ENCODE data around the gene ZNF599. TPM values are rescaled to one million over a fixed set of nuclear protein-coding genes. Genes with fewer than 3 reads are reported as not detected.

The ZNF599 gene
- total and polyA plus RNA-seq, 2 of the 13 experiments (the other 11 are each of a cell fraction or from before 2014, with no cell fraction given): 5.8 to 7.3 TPM

DNA sequence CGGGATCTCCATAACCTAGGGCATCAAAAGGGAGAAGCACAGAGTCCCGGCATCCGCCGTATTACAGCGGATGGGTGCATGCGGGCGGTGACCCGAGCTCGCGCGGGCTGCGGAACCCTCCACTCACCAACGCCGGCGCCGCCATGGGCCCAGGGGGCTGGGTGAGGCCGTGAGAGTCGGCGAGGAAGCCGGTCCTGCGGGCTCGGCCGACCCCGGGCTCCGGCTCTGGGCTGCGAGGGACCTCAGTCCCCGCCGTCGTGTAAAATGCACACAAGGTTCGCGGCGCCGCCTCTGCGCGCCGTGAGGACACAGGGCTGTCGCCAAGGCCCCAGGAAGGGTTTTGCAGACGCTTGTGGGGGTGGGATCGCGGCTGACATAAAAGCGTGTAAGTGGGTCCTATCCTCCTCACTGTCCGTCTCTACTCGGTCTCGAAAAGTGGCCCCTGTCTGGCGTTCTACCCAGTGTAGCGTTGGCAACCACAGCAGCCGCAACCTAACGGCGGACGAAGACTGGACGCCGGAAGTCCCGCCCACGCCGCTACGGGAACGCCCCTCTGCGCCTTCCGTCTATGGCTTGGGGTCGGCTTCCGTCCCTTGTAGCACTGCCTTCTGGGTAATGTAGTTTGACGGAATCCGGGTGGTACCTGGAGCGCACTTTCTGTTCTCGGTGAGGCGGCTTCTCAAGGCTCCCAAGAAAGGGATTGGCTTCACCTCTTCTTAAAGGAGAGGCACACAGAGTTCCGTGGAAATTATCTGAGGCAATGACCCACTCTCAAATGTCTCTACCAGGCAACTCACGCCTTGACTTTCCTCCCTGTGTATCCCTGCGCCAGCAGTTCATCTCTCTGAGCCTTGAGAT, at the start of gene ZNF599 (continued):
- TF ChIP-seq, protein P1, sequence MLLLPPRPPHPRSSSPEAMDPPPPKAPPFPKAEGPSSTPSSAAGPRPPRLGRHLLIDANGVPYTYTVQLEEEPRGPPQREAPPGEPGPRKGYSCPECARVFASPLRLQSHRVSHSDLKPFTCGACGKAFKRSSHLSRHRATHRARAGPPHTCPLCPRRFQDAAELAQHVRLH (CRISPR knock-in tag; IDR thresholded peaks at IDR 0.05; ENCODE audit: borderline replicate concordance, low read depth): 0 out of 2 replicates have a peak, but pooled peaks have one; percentile 46
- TF ChIP-seq ZNF256 (CRISPR knock-in tag; conservative IDR thresholded peaks at IDR 0.05) (no peak; the same call in 1 of the 2 replicates), HOXA9 (CRISPR knock-in tag; IDR thresholded peaks at IDR 0.05; ENCODE audit: borderline replicate concordance) (no peak), RFX1 (IDR thresholded peaks at IDR 0.05) (peak; percentile 67; the same call in 1 of the 2 replicates), MEIS1 (CRISPR knock-in tag; IDR thresholded peaks at IDR 0.05; ENCODE audit: borderline replicate concordance) (no peak; the same call in 1 of the 2 replicates), HOXA3 (CRISPR knock-in tag; IDR thresholded peaks at IDR 0.05) (peak; percentile 88), MAFK (conservative IDR thresholded peaks at IDR 0.05 in 1 of 2, IDR thresholded peaks at IDR 0.05 in 1 of 2; ENCODE audit: low read length in 2 of 2) (no peak), ZNF878 (CRISPR knock-in tag; IDR thresholded peaks at IDR 0.05) (peak; percentile 51; the same call in 1 of the 2 replicates), ZFX (CRISPR knock-in tag; IDR thresholded peaks at IDR 0.05; ENCODE audit: low read depth) (peak; percentile 84), ZNF772 (CRISPR knock-in tag; IDR thresholded peaks at IDR 0.05) (peak; percentile 67; the same call in 1 of the 2 replicates), ZNF709 (CRISPR knock-in tag; IDR thresholded peaks at IDR 0.05) (no peak), CCAR2 (optimal IDR thresholded peaks at IDR 0.05; ENCODE audit: low read depth, low read length) (no peak), JUNB (CRISPR knock-in tag; IDR thresholded peaks at IDR 0.05; ENCODE audit: borderline replicate concordance) (no peak), SRSF4 (IDR thresholded peaks at IDR 0.05; ENCODE audit: low read depth, low read length, poor library complexity, severe bottlenecking) (no peak), ZNF274 (CRISPR knock-in tag; IDR thresholded peaks at IDR 0.05) (peak; percentile 56; the same call in 1 of the 2 replicates), ADNP (CRISPR knock-in tag; IDR thresholded peaks at IDR 0.05) (no peak)
- TF ChIP-seq, protein P2, sequence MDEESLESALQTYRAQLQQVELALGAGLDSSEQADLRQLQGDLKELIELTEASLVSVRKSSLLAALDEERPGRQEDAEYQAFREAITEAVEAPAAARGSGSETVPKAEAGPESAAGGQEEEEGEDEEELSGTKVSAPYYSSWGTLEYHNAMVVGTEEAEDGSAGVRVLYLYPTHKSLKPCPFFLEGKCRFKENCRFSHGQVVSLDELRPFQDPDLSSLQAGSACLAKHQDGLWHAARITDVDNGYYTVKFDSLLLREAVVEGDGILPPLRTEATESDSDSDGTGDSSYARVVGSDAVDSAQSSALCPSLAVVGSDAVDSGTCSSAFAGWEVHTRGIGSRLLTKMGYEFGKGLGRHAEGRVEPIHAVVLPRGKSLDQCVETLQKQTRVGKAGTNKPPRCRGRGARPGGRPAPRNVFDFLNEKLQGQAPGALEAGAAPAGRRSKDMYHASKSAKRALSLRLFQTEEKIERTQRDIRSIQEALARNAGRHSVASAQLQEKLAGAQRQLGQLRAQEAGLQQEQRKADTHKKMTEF (CRISPR knock-in tag; IDR thresholded peaks at IDR 0.05): peak; percentile 49; the same call in 1 of the 2 replicates
- TF ChIP-seq, protein P3, sequence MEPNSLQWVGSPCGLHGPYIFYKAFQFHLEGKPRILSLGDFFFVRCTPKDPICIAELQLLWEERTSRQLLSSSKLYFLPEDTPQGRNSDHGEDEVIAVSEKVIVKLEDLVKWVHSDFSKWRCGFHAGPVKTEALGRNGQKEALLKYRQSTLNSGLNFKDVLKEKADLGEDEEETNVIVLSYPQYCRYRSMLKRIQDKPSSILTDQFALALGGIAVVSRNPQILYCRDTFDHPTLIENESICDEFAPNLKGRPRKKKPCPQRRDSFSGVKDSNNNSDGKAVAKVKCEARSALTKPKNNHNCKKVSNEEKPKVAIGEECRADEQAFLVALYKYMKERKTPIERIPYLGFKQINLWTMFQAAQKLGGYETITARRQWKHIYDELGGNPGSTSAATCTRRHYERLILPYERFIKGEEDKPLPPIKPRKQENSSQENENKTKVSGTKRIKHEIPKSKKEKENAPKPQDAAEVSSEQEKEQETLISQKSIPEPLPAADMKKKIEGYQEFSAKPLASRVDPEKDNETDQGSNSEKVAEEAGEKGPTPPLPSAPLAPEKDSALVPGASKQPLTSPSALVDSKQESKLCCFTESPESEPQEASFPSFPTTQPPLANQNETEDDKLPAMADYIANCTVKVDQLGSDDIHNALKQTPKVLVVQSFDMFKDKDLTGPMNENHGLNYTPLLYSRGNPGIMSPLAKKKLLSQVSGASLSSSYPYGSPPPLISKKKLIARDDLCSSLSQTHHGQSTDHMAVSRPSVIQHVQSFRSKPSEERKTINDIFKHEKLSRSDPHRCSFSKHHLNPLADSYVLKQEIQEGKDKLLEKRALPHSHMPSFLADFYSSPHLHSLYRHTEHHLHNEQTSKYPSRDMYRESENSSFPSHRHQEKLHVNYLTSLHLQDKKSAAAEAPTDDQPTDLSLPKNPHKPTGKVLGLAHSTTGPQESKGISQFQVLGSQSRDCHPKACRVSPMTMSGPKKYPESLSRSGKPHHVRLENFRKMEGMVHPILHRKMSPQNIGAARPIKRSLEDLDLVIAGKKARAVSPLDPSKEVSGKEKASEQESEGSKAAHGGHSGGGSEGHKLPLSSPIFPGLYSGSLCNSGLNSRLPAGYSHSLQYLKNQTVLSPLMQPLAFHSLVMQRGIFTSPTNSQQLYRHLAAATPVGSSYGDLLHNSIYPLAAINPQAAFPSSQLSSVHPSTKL (CRISPR knock-in tag; IDR thresholded peaks at IDR 0.05): no peak
- TF ChIP-seq, protein P4, sequence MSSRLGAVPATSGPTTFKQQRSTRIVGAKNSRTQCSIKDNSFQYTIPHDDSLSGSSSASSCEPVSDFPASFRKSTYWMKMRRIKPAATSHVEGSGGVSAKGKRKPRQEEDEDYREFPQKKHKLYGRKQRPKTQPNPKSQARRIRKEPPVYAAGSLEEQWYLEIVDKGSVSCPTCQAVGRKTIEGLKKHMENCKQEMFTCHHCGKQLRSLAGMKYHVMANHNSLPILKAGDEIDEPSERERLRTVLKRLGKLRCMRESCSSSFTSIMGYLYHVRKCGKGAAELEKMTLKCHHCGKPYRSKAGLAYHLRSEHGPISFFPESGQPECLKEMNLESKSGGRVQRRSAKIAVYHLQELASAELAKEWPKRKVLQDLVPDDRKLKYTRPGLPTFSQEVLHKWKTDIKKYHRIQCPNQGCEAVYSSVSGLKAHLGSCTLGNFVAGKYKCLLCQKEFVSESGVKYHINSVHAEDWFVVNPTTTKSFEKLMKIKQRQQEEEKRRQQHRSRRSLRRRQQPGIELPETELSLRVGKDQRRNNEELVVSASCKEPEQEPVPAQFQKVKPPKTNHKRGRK (CRISPR knock-in tag; IDR thresholded peaks at IDR 0.05): no peak
- TF ChIP-seq, protein P5, sequence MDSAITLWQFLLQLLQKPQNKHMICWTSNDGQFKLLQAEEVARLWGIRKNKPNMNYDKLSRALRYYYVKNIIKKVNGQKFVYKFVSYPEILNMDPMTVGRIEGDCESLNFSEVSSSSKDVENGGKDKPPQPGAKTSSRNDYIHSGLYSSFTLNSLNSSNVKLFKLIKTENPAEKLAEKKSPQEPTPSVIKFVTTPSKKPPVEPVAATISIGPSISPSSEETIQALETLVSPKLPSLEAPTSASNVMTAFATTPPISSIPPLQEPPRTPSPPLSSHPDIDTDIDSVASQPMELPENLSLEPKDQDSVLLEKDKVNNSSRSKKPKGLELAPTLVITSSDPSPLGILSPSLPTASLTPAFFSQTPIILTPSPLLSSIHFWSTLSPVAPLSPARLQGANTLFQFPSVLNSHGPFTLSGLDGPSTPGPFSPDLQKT (CRISPR knock-in tag; IDR thresholded peaks at IDR 0.05; ENCODE audit: borderline replicate concordance): no peak

All from HepG2 (cell line).